GM21576 (cell line): ENCODE data around the gene NCBP3.

Experiments
- ATAC-seq: cut with Tn5 transposase; IDR thresholded peaks from one replicate; pipeline ENCODE4 v1.9.1; 2021; ENCODE audit warnings: mild to moderate bottlenecking, moderate library complexity; ENCODE audit not compliant: unreplicated experiment

Gene NCBP3

GRCh38 chr17:3761036-3761917, 84.8 kb downstream of the NCBP3 start:
- ATAC-seq: no peak

- ATAC-seq: no peak
These were observed 86.3 kb downstream of the NCBP3 start for GRCh38 chr17:3759597-3760216.

- no peak for ATAC-seq
These were observed 90.6 kb downstream of the NCBP3 start for GRCh38 chr17:3755335-3756030.

DNA sequence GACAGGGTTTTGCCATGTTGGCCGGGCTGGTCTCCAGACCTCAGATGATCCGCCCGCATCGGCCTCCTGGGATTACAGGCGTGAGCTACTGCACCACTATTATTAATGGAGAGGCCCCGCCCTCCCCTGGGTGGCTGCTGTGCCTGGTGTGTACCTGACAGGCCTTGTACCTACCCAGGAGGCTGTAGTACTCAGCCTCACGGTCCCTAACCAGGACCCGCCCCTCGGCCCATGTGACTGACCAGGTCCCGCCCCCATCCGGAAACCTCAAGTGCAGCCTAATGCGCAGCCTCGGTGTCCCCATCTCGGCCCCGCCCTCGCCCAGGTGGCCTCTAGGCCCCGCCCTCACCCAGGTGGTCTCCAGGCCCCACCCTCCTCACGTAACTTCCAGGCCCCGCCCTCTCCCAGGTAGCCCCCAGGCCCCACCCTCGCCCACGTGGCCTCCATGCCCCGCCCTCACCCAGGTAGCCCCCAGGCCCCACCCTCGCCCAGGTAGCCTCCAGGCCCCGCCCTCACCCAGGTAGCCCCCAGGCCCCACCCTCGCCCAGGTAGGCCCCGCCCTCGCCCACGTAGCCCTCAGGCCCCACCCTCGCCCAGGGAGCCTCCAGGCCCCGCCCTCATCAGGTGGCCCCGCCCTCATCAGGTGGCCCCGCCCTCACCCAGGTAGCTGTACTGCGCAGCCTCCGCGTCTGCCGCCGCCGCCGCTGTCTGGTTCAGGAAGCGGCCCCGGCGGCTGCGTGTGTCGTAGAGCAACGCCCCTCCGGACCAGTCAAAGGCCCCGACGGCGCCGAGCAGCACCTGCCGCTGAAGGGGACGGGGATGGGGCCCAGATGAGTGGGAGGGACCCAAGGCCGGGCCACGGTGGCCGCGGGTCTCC, 91.3 kb downstream of the NCBP3 start:
- ATAC-seq: no peak

DNA sequence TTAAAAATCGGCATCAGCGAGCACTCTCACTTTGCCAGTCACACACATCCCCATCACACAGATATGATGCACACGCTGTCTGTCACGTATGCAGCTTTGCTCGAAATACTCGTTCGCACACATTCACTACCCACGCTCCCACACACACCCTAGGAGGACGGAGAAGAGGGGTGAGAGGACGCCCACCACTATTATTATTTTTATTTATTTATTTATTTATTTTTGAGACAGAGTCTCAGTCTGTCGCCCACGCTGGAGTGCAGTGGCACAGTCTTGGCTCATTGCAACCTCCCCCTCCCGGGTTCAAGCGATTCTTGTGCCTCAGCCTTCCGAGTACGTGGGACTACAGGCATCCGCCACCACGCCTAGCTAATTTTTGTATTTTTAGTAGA, 92.0 kb downstream of the NCBP3 start:
- no peak for ATAC-seq

GRCh38 chr17:3753624-3754023, 92.4 kb downstream of the NCBP3 start:
- ATAC-seq: no peak
